Spleen (tissue), 7 donors: ENCODE data around the gene PLB1.

ENCODE experiments used
- POLR2A ChIP-seq, 3 donors: fragments of 450-650 bp; IDR thresholded peaks; one replicate each; pipeline ENCODE4 v1.5.1; 2017; ENCODE audit warnings: antibody characterized with exemption in 3 of 3, mild to moderate bottlenecking in 1 of 3
- POLR2AphosphoS5 ChIP-seq, 3 donors: sonication (generic); formaldehyde crosslinking; IDR thresholded peaks; one replicate each; pipeline ENCODE4 v1.5.1; 2017; ENCODE audit warnings: antibody characterized with exemption in 3 of 3
- TF ChIP-seq, protein P1 (sequence below), 11 experiments: fragments of 200-600 bp in 7 of 11; fragments of 450-650 bp in 4 of 11; sonication (generic) in 4 of 11; IDR thresholded peaks in 8 of 11; conservative IDR thresholded peaks in 3 of 11; 1 replicate in 7 of 11; 2 replicates in 4 of 11; pipeline versions ENCODE4 v1.4.0 to v1.8.0; 2016 to 2021; ENCODE audit warnings: antibody characterized with exemption in 11 of 11, inconsistent platforms in 4 of 11, mild to moderate bottlenecking in 1 of 11
- donor health status: DM: no; HTN: no; CAD: no; lungs with moderate emphysema.
- donor health status: DM: no; HTN: no; CAD: no.
- donor health status: DM: no; HTN: no; CAD: no.

GRCh38 chr2:28678175-28678855, 182.5 kb downstream of the PLB1 start:
- TF ChIP-seq, protein P1, sequence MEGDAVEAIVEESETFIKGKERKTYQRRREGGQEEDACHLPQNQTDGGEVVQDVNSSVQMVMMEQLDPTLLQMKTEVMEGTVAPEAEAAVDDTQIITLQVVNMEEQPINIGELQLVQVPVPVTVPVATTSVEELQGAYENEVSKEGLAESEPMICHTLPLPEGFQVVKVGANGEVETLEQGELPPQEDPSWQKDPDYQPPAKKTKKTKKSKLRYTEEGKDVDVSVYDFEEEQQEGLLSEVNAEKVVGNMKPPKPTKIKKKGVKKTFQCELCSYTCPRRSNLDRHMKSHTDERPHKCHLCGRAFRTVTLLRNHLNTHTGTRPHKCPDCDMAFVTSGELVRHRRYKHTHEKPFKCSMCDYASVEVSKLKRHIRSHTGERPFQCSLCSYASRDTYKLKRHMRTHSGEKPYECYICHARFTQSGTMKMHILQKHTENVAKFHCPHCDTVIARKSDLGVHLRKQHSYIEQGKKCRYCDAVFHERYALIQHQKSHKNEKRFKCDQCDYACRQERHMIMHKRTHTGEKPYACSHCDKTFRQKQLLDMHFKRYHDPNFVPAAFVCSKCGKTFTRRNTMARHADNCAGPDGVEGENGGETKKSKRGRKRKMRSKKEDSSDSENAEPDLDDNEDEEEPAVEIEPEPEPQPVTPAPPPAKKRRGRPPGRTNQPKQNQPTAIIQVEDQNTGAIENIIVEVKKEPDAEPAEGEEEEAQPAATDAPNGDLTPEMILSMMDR (IDR thresholded peaks at IDR 0.05 in 8 of 11, conservative IDR thresholded peaks at IDR 0.05 in 3 of 11) = no peak
- no peak for TF ChIP-seq POLR2A (IDR thresholded peaks at IDR 0.05)
- no peak for TF ChIP-seq POLR2AphosphoS5 (IDR thresholded peaks at IDR 0.05)
